GM18873 (cell line): ENCODE data around the gene STH.

Experiments
- ATAC-seq: cut with Tn5 transposase; IDR thresholded peaks from one replicate; pipeline ENCODE4 v1.9.1; 2021; ENCODE audit warnings: mild to moderate bottlenecking, moderate library complexity, moderate number of reproducible peaks; ENCODE audit not compliant: unreplicated experiment, low FRiP score

The STH gene

GRCh38 chr17:46039592-46040186 is 40.6 kb downstream of the STH start:
- ATAC-seq, result no peak

DNA sequence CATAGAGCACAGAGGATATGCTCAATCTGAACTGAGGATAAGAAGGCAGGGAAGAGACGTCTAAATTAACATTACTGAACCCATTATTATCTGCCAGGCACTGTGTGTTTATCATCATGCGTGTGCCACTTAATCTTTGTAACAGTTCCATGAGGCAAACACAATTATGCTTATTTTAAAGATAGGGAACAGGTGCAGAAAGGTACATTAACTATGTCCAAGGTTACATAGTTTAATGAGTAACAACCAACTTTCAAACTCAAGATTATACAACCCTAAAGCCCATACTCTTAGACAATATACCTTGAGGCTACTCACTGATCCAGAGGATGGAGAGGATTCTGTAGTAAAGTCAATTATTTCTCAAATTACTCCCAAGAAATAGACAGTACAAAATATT is 43.2 kb downstream of the STH start:
- ATAC-seq, result no peak

- ATAC-seq, result no peak
These were observed 43.9 kb downstream of the STH start for GRCh38 chr17:46042925-46043324.

DNA sequence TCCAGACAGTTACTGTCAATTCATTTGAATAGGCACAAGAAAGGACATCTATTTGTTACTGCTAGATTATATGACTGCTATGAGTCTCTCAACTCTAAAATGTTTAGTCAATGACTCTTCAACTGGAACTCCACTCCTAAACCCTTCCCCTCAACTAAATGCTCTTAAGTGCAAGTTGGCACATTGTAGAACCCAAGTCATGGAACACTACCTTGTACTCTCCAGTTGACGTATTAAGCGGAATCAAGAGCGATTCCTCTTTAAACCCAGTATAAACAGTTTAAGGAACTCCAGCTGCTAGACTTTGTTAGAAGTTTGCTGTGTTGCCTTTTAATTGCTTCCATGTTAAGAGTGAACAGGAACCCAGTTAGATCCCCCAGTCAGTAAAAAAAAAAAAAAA is 44.6 kb downstream of the STH start:
- ATAC-seq, result no peak

GRCh38 chr17:46044286-46044928 is 45.4 kb downstream of the STH start:
- no peak for ATAC-seq

- no peak for ATAC-seq
These were observed 45.9 kb downstream of the STH start for GRCh38 chr17:46044989-46045388.

DNA sequence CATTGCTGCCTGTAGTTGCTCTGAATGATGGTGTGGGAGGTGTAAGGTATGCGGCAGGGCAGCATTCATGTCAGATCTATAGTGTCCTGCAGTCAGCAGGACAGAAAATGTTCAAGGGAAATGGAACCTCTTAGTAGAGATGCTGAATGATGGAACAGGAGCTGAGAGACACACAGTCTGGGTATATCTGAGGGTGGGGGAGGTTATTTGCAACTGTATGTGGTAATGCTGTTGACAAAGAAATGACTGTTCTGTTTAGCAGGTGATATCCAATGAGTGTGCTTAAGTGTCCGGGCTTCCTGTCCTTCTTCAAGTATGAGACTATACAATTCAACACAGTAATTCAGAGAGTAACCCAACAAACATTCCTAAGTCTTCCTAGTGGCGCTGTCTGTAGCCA is 46.6 kb downstream of the STH start:
- no peak for ATAC-seq

GRCh38 chr17:46046957-46047356 is 47.9 kb downstream of the STH start:
- ATAC-seq, result no peak

GRCh38 chr17:46047398-46047797 is 48.3 kb downstream of the STH start:
- ATAC-seq, result no peak

DNA sequence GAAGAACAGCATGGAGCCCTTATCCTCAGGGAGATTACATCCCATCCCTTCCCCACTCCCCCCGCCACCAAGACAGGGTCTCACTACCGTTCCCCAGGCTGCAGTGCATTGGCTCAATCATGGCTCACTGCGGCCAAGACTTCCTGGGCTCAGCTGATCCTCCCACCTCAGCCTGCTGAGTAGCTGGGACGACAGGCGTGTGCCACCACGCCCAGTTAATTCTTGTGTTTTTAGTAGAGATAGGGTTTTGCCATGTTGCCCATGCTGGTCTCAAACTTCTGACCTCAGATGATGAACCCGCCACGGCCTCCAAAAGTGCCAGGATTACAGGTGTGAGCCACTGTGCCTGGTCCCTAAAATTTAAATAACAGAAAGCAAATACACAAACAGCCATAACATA is 48.8 kb downstream of the STH start:
- ATAC-seq, result no peak
